A673 (cell line): Measurements from ENCODE around the gene KANK4.

Experiments
- CTCF ChIP-seq: fragments of 300-800, 200-600 bp; sonication (generic); conservative IDR thresholded peaks from 2 replicates; pipeline ENCODE4 v1.5.1; 2017; ENCODE audit warnings: low read depth, mild to moderate bottlenecking, antibody characterized with exemption, low read length, moderate library complexity, mixed read lengths
- EZH2 ChIP-seq: fragments of 200-600 bp; sonication (generic); IDR thresholded peaks from 2 replicates; pipeline ENCODE4 v1.6.1; 2017; ENCODE audit warnings: borderline replicate concordance, low read depth, mild to moderate bottlenecking, mixed read lengths, antibody characterized with exemption, low read length; ENCODE audit not compliant: poor library complexity, severe bottlenecking

GRCh38 chr1:62341089-62341488 lies 21.9 kb upstream of the KANK4 start:
- TF ChIP-seq CTCF (no peak), EZH2 (no peak)
